ENCODE measurements around the gene SMAD6.

SMAD6 gene

GRCh38 chr15:66831289-66831688, 129.3 kb downstream of the SMAD6 start:
- no peaks in the 10 kb centered on the region for H3K36me3 ChIP-seq (ENCODE audit: insufficient read depth, low read length)
- H3K9ac ChIP-seq (ENCODE audit: low read depth, low read length, poor library complexity, severe bottlenecking): no peak overlapping the region
- no peaks in the 10 kb centered on the region for H3K27me3 ChIP-seq (ENCODE audit: insufficient read depth, low read length, poor library complexity, severe bottlenecking)
- no peaks in the 10 kb centered on the region for H3F3A ChIP-seq (ENCODE audit: low read depth)
- no peak overlapping the region for H3K4me2 ChIP-seq (ENCODE audit: low read depth, low read length, poor library complexity, severe bottlenecking)
- H3K79me2 ChIP-seq (ENCODE audit: insufficient read depth, low read length): no peaks in the 10 kb centered on the region
- H3K9me2 ChIP-seq (replicated peaks; ENCODE audit: low read depth, low read length): no peaks in the 10 kb centered on the region
- TF ChIP-seq EZH2phosphoT487 (IDR thresholded peaks at IDR 0.05; ENCODE audit: borderline replicate concordance): no peak
- TF ChIP-seq, protein P1, sequence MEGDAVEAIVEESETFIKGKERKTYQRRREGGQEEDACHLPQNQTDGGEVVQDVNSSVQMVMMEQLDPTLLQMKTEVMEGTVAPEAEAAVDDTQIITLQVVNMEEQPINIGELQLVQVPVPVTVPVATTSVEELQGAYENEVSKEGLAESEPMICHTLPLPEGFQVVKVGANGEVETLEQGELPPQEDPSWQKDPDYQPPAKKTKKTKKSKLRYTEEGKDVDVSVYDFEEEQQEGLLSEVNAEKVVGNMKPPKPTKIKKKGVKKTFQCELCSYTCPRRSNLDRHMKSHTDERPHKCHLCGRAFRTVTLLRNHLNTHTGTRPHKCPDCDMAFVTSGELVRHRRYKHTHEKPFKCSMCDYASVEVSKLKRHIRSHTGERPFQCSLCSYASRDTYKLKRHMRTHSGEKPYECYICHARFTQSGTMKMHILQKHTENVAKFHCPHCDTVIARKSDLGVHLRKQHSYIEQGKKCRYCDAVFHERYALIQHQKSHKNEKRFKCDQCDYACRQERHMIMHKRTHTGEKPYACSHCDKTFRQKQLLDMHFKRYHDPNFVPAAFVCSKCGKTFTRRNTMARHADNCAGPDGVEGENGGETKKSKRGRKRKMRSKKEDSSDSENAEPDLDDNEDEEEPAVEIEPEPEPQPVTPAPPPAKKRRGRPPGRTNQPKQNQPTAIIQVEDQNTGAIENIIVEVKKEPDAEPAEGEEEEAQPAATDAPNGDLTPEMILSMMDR (conservative IDR thresholded peaks at IDR 0.05; ENCODE audit: low read length): no peak
- H4K20me1 ChIP-seq (ENCODE audit: insufficient read depth, low read length, poor library complexity, severe bottlenecking): no peaks in the 10 kb centered on the region
- H3K9me3 ChIP-seq (ENCODE audit: insufficient read depth, low read depth, low read length): no peaks in the 10 kb centered on the region
- H3K4me1 ChIP-seq (ENCODE audit: insufficient read depth, low read length, poor library complexity, severe bottlenecking): no peaks in the 10 kb centered on the region
- H2AFZ ChIP-seq (ENCODE audit: low read length): no peak overlapping the region
- no peak overlapping the region for H3K4me3 ChIP-seq (ENCODE audit: low read length, poor library complexity, severe bottlenecking)

- Histone ChIP-seq H3K4me3 (ENCODE audit: low read length, poor library complexity, severe bottlenecking) (no peak overlapping the region), H3K9ac (ENCODE audit: low read depth, low read length, poor library complexity, severe bottlenecking) (no peak overlapping the region), H3F3A (ENCODE audit: low read depth) (no peaks in the 10 kb centered on the region), H3K4me1 (ENCODE audit: insufficient read depth, low read length, poor library complexity, severe bottlenecking) (no peaks in the 10 kb centered on the region), H3K27me3 (ENCODE audit: insufficient read depth, low read length, poor library complexity, severe bottlenecking) (no peaks in the 10 kb centered on the region), H4K20me1 (ENCODE audit: insufficient read depth, low read length, poor library complexity, severe bottlenecking) (no peaks in the 10 kb centered on the region), H3K4me2 (ENCODE audit: low read depth, low read length, poor library complexity, severe bottlenecking) (no peak overlapping the region), H3K9me3 (ENCODE audit: insufficient read depth, low read depth, low read length) (no peaks in the 10 kb centered on the region), H3K36me3 (ENCODE audit: insufficient read depth, low read length) (no peaks in the 10 kb centered on the region), H3K79me2 (ENCODE audit: insufficient read depth, low read length) (no peaks in the 10 kb centered on the region), H3K9me2 (replicated peaks; ENCODE audit: low read depth, low read length) (no peaks in the 10 kb centered on the region), H2AFZ (ENCODE audit: low read length) (no peak overlapping the region)
- TF ChIP-seq, protein P1 (conservative IDR thresholded peaks at IDR 0.05; ENCODE audit: low read length): no peak
- no peak for TF ChIP-seq EZH2phosphoT487 (IDR thresholded peaks at IDR 0.05; ENCODE audit: borderline replicate concordance)
Measured at GRCh38 chr15:66831801-66832390, 129.9 kb downstream of the SMAD6 start.
